Glutamatergic neuron (in vitro differentiated cells): ENCODE measurements around the gene MRPS6. TPM values are rescaled to one million over a fixed set of nuclear protein-coding genes. Genes with fewer than 3 reads are reported as not detected.

Source experiments
- DNase-seq: peaks from one replicate; pipeline ENCODE4 v3.0.0; 2022
- H3K27ac Mint-ChIP-seq: one replicate; pipeline ENCODE4 v1.8.0; 2020; ENCODE audit warnings: mild to moderate bottlenecking, mixed read lengths, inconsistent platforms; ENCODE audit not compliant: unreplicated experiment
- H3K27me3 Mint-ChIP-seq: one replicate; pipeline ENCODE4 v1.8.0; 2020; ENCODE audit warnings: mild to moderate bottlenecking, moderate library complexity, mixed read lengths, inconsistent platforms; ENCODE audit not compliant: unreplicated experiment
- H3K36me3 Mint-ChIP-seq: one replicate; pipeline ENCODE4 v1.8.0; 2020; ENCODE audit warnings: mild to moderate bottlenecking, mixed read lengths, inconsistent platforms; ENCODE audit not compliant: unreplicated experiment
- H3K4me1 Mint-ChIP-seq: one replicate; pipeline ENCODE4 v1.8.0; 2020; ENCODE audit warnings: mild to moderate bottlenecking, low read depth, mixed read lengths, inconsistent platforms; ENCODE audit not compliant: unreplicated experiment
- H3K4me3 Mint-ChIP-seq: one replicate; pipeline ENCODE4 v1.8.0; 2020; ENCODE audit warnings: mild to moderate bottlenecking, mixed read lengths, inconsistent platforms; ENCODE audit not compliant: unreplicated experiment
- H3K9me3 Mint-ChIP-seq: one replicate; pipeline ENCODE4 v1.8.0; 2020; ENCODE audit warnings: mild to moderate bottlenecking, moderate library complexity, mixed read lengths, inconsistent platforms; ENCODE audit not compliant: unreplicated experiment
- total RNA-seq: library from RNA; stranded (reverse); fragmentation: NEBNext Ultra II Directional; extraction: Animal tissue kit (Norgen Biotek cat#: 25700); gene quantifications from one replicate; pipeline ENCODE4 v1.2.1, GENCODE V29; 2021; ENCODE audit not compliant: unreplicated experiment
- TF ChIP-seq, protein P1 (sequence below): fragments of 200-600 bp; sonication (generic); IDR thresholded peaks from one replicate; pipeline ENCODE4 v1.5.0; 2021; ENCODE audit not compliant: partially characterized antibody, unreplicated experiment

The MRPS6 gene
- total RNA-seq, 1 donor from 2014 or later: 31.6 TPM

DNA sequence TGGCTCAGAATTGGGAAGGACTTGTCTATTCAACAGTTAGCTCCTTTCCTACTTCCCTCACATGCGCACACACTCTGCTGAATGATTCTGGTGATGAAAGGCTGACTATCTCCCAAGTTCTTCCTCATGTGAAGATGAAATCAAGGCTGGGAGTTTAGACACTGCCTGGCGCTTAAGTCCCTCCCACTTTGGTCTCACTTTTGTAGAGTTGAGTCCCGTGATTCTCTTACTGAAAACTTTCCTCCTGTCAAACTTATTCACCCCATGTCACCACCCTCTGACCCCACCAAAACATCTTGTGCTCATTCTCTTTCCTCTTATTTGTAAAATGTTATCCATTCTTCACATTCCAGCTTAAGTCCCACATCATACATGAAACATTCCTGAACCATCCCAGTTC is 8.4 kb upstream of the MRPS6 start:
- Mint-ChIP-seq H3K27ac (no peak overlapping the region), H3K36me3 (no peaks in the 10 kb centered on the region), H3K4me1 (no peaks in the 10 kb centered on the region), H3K27me3 (no peaks in the 10 kb centered on the region), H3K4me3 (no peak overlapping the region), H3K9me3 (peaks cover 2% of the 10 kb centered on the region)
- TF ChIP-seq, protein P1, sequence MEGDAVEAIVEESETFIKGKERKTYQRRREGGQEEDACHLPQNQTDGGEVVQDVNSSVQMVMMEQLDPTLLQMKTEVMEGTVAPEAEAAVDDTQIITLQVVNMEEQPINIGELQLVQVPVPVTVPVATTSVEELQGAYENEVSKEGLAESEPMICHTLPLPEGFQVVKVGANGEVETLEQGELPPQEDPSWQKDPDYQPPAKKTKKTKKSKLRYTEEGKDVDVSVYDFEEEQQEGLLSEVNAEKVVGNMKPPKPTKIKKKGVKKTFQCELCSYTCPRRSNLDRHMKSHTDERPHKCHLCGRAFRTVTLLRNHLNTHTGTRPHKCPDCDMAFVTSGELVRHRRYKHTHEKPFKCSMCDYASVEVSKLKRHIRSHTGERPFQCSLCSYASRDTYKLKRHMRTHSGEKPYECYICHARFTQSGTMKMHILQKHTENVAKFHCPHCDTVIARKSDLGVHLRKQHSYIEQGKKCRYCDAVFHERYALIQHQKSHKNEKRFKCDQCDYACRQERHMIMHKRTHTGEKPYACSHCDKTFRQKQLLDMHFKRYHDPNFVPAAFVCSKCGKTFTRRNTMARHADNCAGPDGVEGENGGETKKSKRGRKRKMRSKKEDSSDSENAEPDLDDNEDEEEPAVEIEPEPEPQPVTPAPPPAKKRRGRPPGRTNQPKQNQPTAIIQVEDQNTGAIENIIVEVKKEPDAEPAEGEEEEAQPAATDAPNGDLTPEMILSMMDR: no peak
- DNase-seq: no peak

DNA sequence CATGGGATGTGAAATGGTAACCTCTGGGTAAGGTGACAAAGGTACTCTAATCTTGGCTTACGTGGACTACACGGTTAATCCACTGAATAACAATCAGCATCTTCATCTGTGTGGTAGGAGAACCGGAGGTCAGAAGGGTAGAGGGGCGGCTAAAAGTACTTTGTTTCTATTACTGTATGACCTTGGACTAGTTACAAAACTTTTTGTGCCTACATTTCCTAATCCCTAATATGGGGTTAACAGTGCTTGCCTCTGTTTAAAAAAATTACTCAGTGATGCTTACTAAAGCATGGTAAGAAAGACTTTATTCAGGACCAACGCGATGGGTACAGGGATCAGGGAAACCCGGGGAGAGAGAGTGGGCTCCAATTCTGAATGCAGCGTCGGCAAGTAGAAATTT is 1.7 kb upstream of the MRPS6 start:
- Mint-ChIP-seq H3K36me3 (no peaks in the 10 kb centered on the region), H3K4me3 (peak overlapping the region; percentile 10), H3K27me3 (peaks cover 10% of the 10 kb centered on the region), H3K27ac (no peak overlapping the region), H3K4me1 (peaks cover 8% of the 10 kb centered on the region), H3K9me3 (peaks cover 10% of the 10 kb centered on the region)
- no peak for DNase-seq
- TF ChIP-seq, protein P1: no peak

DNA sequence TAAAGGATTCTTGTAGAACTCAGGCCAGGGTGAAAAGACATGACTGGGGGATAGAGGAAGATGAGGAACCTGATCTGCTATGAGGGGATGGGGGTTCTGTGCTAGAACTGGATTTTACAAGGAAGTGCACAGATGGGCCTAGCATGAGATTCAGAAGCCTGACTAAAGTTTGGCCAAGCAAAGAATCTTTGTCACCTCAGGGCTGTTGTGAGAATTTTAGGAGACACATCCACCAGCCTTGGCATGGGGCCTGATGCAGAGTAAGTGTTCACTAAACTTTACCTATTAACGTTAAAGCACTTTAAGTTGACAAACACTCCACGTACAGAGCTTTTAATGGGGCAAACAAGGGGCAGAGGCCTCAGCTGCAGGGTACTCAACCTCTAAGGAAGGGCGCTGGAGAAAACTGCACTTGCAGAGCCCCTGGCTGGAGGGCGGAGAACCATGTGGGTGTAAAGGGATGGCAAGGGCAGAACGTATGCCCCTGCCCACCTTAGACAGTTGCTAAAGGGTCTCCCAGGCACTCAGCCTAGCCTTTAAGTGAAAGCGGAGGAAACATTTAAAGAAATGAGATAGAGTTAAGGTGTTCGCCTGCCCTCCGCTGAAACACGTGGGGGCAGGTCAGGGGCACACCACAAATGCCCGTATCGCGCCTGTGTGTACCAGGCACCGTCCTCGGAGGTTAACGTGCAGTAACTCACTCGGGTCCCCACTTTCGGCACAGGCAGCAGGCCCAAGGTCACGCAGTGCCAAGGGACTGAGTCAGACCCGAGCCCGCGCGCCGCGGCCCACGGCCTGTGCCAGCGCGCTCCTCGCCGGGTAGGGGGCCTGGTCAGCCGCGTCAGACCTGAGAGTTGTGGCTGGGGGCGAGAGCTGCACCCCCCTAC is 990 bp upstream of the MRPS6 start:
- Mint-ChIP-seq H3K36me3 (no peaks in the 10 kb centered on the region), H3K9me3 (peaks cover 10% of the 10 kb centered on the region), H3K27ac (peak overlapping the region; percentile 68), H3K27me3 (peaks cover 10% of the 10 kb centered on the region), H3K4me3 (peak overlapping the region; percentile 87), H3K4me1 (peaks cover 8% of the 10 kb centered on the region)
- TF ChIP-seq, protein P1: peak; percentile 48
- DNase-seq: no peak

DNA sequence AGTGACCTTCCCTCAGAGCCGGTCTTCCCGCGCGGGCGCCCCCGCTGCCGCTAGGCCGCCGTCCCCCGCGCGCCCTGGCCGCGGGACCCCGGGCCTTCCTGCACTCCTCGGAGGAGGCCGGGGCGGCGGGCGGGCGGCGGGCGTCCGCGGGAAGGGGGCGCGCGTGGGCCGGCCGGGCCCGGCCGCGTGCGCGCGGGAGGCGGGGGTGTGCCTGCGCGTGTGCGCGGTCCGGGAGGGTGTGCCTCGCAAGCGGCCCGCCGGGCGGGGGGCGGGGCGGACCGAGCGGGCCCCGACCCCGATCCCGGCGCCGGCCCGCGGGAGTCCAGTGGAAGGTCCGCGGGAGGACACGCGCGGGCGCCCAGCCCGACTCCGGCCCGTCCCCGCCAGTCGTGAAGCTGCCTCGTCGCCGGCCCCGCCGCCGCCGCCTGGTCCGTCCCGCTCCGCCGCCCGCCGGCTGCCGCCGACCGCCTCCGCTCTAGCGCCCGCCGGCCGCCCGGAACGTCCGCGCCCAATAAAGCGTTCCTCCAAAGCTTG is 438 bp downstream of the MRPS6 start:
- Mint-ChIP-seq H3K27ac (no peak overlapping the region), H3K36me3 (no peaks in the 10 kb centered on the region), H3K9me3 (peaks cover 10% of the 10 kb centered on the region), H3K4me3 (peak overlapping the region; percentile 95), H3K27me3 (peaks cover 10% of the 10 kb centered on the region), H3K4me1 (peaks cover 8% of the 10 kb centered on the region)
- TF ChIP-seq, protein P1: no peak
- DNase-seq: peak; percentile 48
